Sigmoid colon (tissue), 4 donors: Measurements from ENCODE around the gene THEMIS.

Experiments
- CTCF ChIP-seq, 4 experiments: fragments of 450-650 bp in 3 of 4; fragments of 200-600 bp in 1 of 4; IDR thresholded peaks; one replicate each; pipeline ENCODE4 v1.5.1; 2016 to 2019; ENCODE audit warnings: antibody characterized with exemption in 4 of 4, mild to moderate bottlenecking in 3 of 4, moderate library complexity in 2 of 4
- POLR2A ChIP-seq, 2 donors: fragments of 450-650 bp; IDR thresholded peaks; one replicate each; pipeline ENCODE4 v1.6.1; 2016; ENCODE audit warnings: antibody characterized with exemption in 2 of 2, mild to moderate bottlenecking in 2 of 2, moderate library complexity in 2 of 2
- POLR2AphosphoS5 ChIP-seq, 4 donors: sonication (generic); formaldehyde crosslinking; IDR thresholded peaks; one replicate each; pipeline ENCODE4 v1.6.1; 2017; ENCODE audit warnings: antibody characterized with exemption in 4 of 4

- no peak for TF ChIP-seq POLR2A (IDR thresholded peaks at IDR 0.05)
- no peak for TF ChIP-seq POLR2AphosphoS5 (IDR thresholded peaks at IDR 0.05)
- no peak for TF ChIP-seq CTCF (IDR thresholded peaks at IDR 0.05)
These were observed 124.5 kb downstream of the THEMIS start for GRCh38 chr6:127776320-127776719.
